Osteoblast (primary cell): ENCODE results near the gene OTOGL. TPM values are rescaled to one million over a fixed set of nuclear protein-coding genes. Genes with fewer than 3 reads are reported as not detected.

Source experiments
- DNase-seq: peaks from one replicate; pipeline ENCODE4 v3.0.0; 2011; ENCODE audit warnings: low spot score, mixed read lengths; ENCODE audit not compliant: insufficient read length; ENCODE audit errors: missing footprints
- H2AFZ ChIP-seq: 2 replicates; pipeline ENCODE4 v1.6.0; 2011; ENCODE audit warnings: mild to moderate bottlenecking, low read length
- H3K27ac ChIP-seq: 2 replicates; pipeline ENCODE4 v1.5.1; 2011; ENCODE audit warnings: mild to moderate bottlenecking, low read depth, low read length, moderate library complexity
- H3K27me3 ChIP-seq: 2 replicates; pipeline ENCODE4 v1.6.0; 2012; ENCODE audit warnings: mild to moderate bottlenecking, control low read depth, inconsistent platforms, low read length, moderate library complexity; ENCODE audit not compliant: insufficient read depth
- H3K36me3 ChIP-seq: 2 replicates; pipeline ENCODE4 v1.5.1; 2011; ENCODE audit warnings: mild to moderate bottlenecking, low read length, control low read depth, moderate library complexity; ENCODE audit not compliant: insufficient read depth
- H3K4me1 ChIP-seq: 2 replicates; pipeline ENCODE4 v1.5.1; 2011; ENCODE audit warnings: mild to moderate bottlenecking, low read length, control low read depth, moderate library complexity; ENCODE audit not compliant: insufficient read depth
- H3K4me2 ChIP-seq: 2 replicates; pipeline ENCODE4 v1.6.0; 2011; ENCODE audit warnings: mild to moderate bottlenecking, low read length; ENCODE audit not compliant: insufficient read depth
- H3K4me3 ChIP-seq: fragments of 200-600 bp; sonication (generic); 3 replicates; pipeline ENCODE4 v1.5.1; 2012; ENCODE audit warnings: mild to moderate bottlenecking, low read length, inconsistent platforms; ENCODE audit not compliant: insufficient read depth
- H3K79me2 ChIP-seq: 2 replicates; pipeline ENCODE4 v1.6.0; 2012; ENCODE audit warnings: mild to moderate bottlenecking, low read length, control low read depth, inconsistent platforms; ENCODE audit not compliant: insufficient read depth
- H3K9me3 ChIP-seq: 2 replicates; pipeline ENCODE4 v1.5.1; 2011; ENCODE audit warnings: low read depth, low read length, control low read depth
- H4K20me1 ChIP-seq: 2 replicates; pipeline ENCODE4 v1.6.0; 2012; ENCODE audit warnings: mild to moderate bottlenecking, low read length, control low read depth; ENCODE audit not compliant: insufficient read depth
- total RNA-seq: library from RNA; depleted of rRNA; stranded (reverse); fragments of >200 nt; gene quantifications from 2 replicates; pipeline ENCODE4 v1.2.3, GENCODE V29; 2012
- TF ChIP-seq, protein P1 (sequence below): IDR thresholded peaks from 2 replicates; pipeline ENCODE4 v1.5.1; 2011; ENCODE audit warnings: mild to moderate bottlenecking, low read depth, low read length, moderate library complexity; ENCODE audit errors: extremely low read depth

Gene OTOGL
- total RNA-seq, 1 donor: 0.36 TPM

DNA sequence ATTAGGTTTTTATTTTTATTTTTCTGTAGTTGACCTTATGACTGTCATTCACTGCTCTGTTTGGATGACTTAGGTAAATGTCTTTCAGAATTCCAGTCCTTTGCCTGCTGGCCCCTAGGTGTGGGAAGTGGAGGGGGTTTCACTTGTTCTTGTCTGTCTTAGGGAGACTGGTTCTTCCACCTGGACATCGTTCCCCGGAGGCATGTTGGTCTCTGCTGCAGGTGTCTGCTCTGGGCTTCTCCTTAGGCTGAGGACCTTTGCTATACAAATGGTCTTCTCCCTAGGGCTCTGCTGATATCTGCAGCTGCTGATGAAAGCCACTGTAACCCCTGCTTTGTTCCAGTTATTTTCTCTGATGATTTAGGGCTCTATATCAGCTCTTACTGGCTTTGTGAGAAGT is 97.1 kb downstream of the OTOGL start:
- TF ChIP-seq, protein P1, sequence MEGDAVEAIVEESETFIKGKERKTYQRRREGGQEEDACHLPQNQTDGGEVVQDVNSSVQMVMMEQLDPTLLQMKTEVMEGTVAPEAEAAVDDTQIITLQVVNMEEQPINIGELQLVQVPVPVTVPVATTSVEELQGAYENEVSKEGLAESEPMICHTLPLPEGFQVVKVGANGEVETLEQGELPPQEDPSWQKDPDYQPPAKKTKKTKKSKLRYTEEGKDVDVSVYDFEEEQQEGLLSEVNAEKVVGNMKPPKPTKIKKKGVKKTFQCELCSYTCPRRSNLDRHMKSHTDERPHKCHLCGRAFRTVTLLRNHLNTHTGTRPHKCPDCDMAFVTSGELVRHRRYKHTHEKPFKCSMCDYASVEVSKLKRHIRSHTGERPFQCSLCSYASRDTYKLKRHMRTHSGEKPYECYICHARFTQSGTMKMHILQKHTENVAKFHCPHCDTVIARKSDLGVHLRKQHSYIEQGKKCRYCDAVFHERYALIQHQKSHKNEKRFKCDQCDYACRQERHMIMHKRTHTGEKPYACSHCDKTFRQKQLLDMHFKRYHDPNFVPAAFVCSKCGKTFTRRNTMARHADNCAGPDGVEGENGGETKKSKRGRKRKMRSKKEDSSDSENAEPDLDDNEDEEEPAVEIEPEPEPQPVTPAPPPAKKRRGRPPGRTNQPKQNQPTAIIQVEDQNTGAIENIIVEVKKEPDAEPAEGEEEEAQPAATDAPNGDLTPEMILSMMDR: no peak
- Histone ChIP-seq H3K36me3 (no peaks in the 10 kb centered on the region), H3K9me3 (no peaks in the 10 kb centered on the region), H3K4me3 (no peak overlapping the region), H3K4me2 (no peak overlapping the region), H3K27ac (no peak overlapping the region), H3K27me3 (no peaks in the 10 kb centered on the region), H3K4me1 (peaks cover 8% of the 10 kb centered on the region), H2AFZ (no peak overlapping the region), H4K20me1 (no peaks in the 10 kb centered on the region), H3K79me2 (no peaks in the 10 kb centered on the region)
- DNase-seq: no peak

GRCh38 chr12:80198782-80199337 is 99.5 kb downstream of the OTOGL start:
- no peaks in the 10 kb centered on the region for H3K36me3 ChIP-seq
- peaks cover 3% of the 10 kb centered on the region for H3K4me1 ChIP-seq
- TF ChIP-seq, protein P1: no peak

GRCh38 chr12:80199931-80200330 is 100.6 kb downstream of the OTOGL start:
- Histone ChIP-seq H3K4me1 (no peaks in the 10 kb centered on the region), H3K4me3 (no peak overlapping the region), H3K79me2 (no peaks in the 10 kb centered on the region), H3K36me3 (no peaks in the 10 kb centered on the region), H4K20me1 (no peaks in the 10 kb centered on the region), H3K27me3 (no peaks in the 10 kb centered on the region), H2AFZ (no peak overlapping the region), H3K27ac (no peak overlapping the region), H3K4me2 (no peak overlapping the region), H3K9me3 (no peaks in the 10 kb centered on the region)
- TF ChIP-seq, protein P1: no peak
- no peak for DNase-seq

More at GRCh38 chr12:80198782-80199337, 99.5 kb downstream of the OTOGL start:
- no peaks in the 10 kb centered on the region for H4K20me1 ChIP-seq
- H3K9me3 ChIP-seq: no peaks in the 10 kb centered on the region
- H2AFZ ChIP-seq: no peak overlapping the region
- no peak for DNase-seq
- no peak overlapping the region for H3K4me2 ChIP-seq
- H3K4me3 ChIP-seq: no peak overlapping the region
- no peak overlapping the region for H3K27ac ChIP-seq
- H3K27me3 ChIP-seq: no peaks in the 10 kb centered on the region
- H3K79me2 ChIP-seq: no peaks in the 10 kb centered on the region

- no peak overlapping the region for H3K4me2 ChIP-seq
- H3K9me3 ChIP-seq: no peaks in the 10 kb centered on the region
- H3K27ac ChIP-seq: no peak overlapping the region
- peak; percentile 2 for DNase-seq
- no peak overlapping the region for H3K4me3 ChIP-seq
- H3K4me1 ChIP-seq: no peaks in the 10 kb centered on the region
- no peaks in the 10 kb centered on the region for H3K36me3 ChIP-seq
- no peaks in the 10 kb centered on the region for H3K79me2 ChIP-seq
- H2AFZ ChIP-seq: no peak overlapping the region
- H4K20me1 ChIP-seq: no peaks in the 10 kb centered on the region
- TF ChIP-seq, protein P1: no peak
- no peaks in the 10 kb centered on the region for H3K27me3 ChIP-seq
These were observed 101.1 kb downstream of the OTOGL start for GRCh38 chr12:80200414-80200813.
